OCI-LY3 (cell line): ENCODE data around the gene SMC3.

ENCODE experiments used
- CTCF ChIP-seq: fragments of 200-600, 300-600 bp; sonication (generic); IDR thresholded peaks from 2 replicates; pipeline ENCODE4 v1.5.1; 2014; ENCODE audit warnings: antibody characterized with exemption, low read length, low read depth
- EZH2phosphoT487 ChIP-seq: fragments of 200-600 bp; shearing (Covaris generic); IDR thresholded peaks from 2 replicates; pipeline ENCODE4 v1.6.1; 2018; ENCODE audit warnings: antibody characterized with exemption, mixed run types, low read depth

- TF ChIP-seq CTCF (no peak), EZH2phosphoT487 (no peak)
Measured at GRCh38 chr10:110631934-110632333, 64.4 kb downstream of the SMC3 start.
